Mammary epithelial cell (primary cell): ENCODE results near the gene CTDSPL.

Source experiments
- CTCF ChIP-seq, 2 donors: IDR thresholded peaks in 1 of 2; conservative IDR thresholded peaks in 1 of 2; 2 replicates each; pipeline ENCODE4 v1.5.1; 2011 to 2012; ENCODE audit warnings: inconsistent platforms in 2 of 2, low read length in 2 of 2, mild to moderate bottlenecking in 2 of 2, control low read depth in 1 of 2, low read depth in 1 of 2; ENCODE audit not compliant: insufficient read depth in 1 of 2; ENCODE audit errors: extremely low read depth in 1 of 2
- EZH2 ChIP-seq: IDR thresholded peaks from 2 replicates; pipeline ENCODE4 v1.6.1; 2012; ENCODE audit warnings: low read length, inconsistent platforms, borderline replicate concordance

GRCh38 chr3:37985637-37986320 lies 124.1 kb downstream of the CTDSPL start:
- TF ChIP-seq CTCF (conservative IDR thresholded peaks at IDR 0.05 in 1 of 2, IDR thresholded peaks at IDR 0.05 in 1 of 2; ENCODE audit: extremely low read depth in 1 of 2, insufficient read depth in 1 of 2, low read depth in 1 of 2, low read length in 2 of 2) (no peak), EZH2 (no peak)
